ENCODE data around the gene KLHL18.
"Not testable (repeated sequence)": the region's sequence is repeated elsewhere in the genome, so short reads cannot be mapped to it uniquely, and the experiment has no call there.

The KLHL18 gene

DNA sequence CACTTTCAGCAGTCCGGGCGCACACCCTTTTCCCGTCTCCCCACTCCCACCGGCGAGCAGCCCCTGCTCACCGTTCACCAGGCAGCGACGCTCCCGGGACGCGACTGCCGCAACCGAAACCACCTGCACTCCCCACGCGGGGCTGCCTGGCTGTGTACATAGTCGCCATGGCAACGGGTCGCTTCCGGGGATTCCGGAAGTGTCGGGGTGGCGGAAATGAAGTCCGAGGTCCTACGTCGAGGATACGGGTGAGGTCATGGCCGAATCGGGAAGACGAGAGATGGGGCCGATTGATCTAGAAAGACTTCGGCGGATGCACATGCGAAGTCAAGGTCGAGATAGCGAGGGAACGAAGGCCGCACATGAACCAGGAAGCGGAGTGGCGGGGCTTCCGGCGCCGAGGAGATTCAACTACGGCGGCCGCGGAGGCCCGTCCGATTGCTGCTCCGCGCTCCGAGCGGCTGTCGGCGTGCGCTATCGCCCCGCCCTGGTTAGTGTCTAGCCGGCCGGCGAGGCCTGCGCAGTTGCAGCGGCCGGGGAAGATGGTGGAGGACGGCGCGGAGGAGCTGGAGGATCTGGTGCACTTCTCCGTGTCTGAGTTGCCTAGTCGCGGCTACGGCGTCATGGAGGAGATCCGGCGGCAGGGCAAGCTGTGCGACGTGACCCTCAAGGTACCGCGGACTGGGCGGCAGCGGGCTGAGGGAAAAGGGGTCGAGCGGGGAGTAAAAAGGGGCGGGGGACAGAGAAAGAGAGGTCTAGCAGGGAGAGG lies at the start of gene KLHL18, which contains the start of gene KIF9:
Gene KLHL18 (plus strand): TSS at position 521 of the 769 bp plus-strand sequence. CDS start 22 bp downstream, at position 543.
Gene KIF9 (minus strand): TSS at position 376 of the 769 bp plus-strand sequence. CDS start 5,425 bp downstream, outside the sequence.
- DNase-seq: peak; percentile 90

DNA sequence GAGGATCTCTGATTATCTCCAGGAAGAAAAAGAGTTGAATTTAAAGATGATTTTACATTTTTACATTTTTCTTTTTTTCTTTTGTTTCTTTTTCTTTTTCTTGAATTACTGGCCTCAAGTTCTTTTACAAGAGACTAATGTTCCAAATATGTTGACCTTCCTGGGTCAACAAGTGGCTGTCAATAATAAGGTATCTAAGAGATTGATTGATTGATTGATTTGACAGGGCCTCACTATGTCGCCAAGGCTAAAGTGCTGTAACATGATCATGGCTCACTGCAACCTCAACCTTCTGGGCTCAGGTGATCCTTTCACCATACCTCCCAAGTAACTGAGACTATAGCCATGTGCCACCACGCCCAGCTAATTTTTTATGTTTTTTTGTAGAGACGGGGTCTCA lies 44.7 kb upstream of the KLHL18 start:
- no peak for DNase-seq

DNA sequence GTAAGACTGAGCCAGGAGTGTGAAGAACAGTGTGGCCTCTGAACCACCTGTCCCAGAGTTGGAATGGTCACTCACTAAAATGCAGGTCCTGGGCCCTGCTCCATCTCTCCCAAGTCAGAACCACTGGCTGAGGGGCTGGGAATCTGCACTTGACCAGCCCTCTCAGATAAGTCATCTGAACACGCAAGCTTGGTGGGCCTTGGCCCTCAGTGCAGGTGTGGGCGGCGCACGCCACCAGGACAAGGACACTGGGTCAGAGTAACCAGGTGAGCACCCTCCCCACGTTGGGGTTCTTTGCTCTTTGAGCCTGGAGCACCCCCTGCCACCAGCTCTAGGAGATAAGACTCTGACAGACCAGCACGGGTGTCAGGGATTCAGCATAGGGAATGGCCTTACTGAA lies 42.8 kb upstream of the KLHL18 start:
- no peak for DNase-seq

DNA sequence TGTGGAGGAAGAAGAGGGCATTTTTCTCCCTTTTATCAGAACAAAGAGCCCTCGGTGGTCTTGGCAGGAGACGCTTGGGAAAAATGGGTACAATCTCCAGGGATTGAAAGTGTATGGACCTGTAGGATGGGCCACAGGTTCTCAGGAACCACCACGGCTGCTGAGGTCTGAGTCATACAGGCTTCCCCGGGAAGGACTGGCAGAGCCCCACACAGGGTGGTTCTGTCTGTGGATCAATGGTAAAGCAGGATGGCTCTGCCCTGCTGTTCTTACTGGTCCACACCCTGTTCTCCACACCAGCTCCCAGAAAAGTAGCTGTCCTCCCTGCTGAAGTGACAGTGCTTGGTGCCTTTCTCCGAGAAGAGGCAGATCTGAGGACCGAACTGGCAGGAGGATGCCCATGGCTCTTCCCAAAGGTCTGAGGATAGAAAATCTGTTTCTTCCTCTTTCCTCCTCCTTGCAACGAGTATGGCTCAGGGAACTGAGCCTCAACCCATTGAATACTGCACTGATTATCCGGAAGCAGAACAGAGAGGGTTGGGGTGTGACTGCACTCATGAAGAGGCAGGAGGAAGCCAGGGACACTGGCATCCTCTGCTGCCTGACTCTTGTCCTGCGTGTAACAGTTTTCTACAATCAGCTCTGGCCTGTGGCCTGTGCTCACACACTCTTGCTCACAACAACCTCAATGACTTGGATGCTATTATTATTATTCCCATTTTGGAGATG lies 39.2 kb upstream of the KLHL18 start:
- no peak for DNase-seq

DNA sequence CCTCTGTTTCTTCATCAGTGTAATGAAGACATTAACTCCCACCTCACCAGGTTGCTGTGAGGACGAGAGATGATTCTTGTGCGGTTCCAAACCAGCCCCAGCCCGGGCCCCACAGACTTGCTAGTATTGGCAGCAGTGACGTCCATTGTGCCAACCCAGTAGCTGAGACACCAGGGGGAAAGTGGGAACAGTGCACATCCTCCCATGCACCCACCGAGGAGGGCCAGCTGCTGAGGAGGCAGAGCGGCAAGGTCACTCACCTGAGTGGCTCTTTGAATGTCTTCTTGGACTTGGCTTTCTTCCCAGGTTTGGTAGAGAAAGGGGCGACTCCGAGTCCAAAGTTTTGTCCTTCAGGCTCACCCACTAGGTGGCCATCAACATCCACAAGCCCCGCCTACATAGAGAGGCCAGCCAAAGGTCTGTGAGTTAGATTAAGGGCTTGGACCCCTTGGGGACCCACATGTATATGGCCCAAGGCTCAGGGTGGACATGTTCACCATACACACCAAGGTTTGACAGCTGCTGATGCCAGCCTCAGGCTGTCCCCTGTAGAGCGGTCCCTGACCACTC lies 38.1 kb upstream of the KLHL18 start:
- DNase-seq: no peak

DNA sequence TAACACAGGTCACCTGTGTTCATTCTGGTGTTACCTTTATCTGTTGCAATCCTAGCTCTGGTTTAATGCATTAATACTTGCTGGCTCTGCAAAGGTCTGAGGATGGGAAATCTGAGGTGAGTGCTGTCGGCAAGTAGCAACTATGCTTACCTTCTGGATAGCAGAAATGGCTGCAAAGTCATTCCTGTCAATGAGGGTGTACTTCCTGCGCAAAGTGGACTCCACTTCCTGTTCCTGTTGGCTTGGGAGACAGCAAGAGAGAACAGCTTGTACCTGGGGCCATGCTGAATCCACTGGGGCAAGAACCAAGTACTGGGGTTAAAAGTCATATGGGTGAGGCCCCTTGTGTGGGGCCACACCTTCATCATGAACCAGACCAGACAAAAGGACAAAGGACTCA lies 37.5 kb upstream of the KLHL18 start:
- DNase-seq: no peak

DNA sequence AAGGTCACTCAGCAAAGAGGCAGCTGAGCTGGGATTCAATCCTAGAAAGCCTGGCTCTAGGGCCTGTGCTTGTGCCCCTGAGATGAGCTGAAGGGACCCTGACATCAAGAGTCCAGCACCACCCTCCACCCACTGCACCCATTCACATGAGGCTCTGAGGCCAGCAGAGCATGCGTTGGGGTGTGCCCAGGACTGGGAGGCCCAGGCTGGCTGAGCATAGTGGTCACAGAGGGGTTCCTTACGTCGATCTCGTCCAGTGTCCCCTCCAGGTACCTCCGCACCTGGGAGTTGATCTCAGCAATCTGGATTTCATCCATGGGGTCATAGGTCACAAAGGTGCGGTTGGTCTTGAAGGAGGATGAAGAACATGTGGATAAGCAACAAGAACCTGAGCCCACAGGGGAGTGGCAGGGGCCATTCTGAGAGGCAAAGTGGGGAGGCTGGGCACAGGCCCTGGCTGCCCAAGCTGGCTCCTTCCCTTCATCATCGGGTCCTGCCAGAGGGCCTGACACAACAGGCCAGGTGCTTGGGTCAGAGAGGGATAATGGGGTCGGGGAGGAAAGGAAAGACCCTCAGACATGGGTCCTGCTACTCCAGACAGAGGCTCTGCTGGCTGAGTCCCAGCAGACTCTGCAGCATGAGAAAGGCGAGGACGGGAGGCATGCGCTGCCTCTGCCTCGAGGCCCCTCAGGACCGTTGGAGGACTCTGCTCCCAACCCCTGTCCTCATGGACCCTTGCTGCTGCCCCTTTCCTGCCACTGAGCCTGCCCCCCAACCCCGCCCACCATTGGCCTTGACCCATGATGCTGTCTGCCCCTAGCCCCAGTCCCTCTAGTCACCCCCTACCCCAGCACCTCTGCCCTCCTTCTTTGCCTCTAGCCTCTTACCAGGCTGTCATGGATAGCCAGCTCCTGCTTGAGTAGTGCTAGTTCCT lies 35.3 kb upstream of the KLHL18 start:
- DNase-seq: no peak

DNA sequence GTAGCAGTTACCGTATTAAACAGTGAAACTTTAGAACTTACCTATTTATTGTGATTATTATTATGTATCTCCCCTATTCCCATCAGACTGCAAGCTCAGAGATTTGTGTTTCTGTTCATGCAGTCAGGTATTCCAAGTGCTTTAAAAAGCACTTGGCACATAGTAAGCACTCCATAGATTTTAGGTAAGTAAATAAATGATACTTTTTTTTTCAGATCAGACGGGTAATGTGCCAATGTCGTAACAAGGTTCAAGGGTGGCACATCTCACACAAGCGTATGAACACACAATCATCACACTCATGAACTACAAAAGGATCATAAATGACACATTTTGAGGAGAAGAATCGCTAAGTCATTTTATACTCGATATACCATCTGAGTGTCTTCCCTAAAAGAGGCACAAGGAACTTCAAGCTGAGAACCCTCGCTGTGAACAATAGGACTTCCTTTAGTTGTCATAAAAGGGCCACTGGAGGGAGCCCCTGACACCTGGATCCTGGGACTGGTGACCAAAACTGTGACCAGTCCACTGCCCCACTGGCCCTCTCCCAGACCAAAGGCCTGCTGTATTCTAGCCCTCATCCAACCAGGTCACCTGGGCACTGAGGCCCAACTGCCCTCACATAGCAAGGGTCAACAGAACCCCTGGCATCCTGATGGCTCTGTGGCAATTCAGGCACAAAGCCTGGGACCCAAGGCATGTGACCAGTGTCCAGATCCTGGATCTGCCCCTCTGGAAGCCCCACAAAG lies 32.3 kb upstream of the KLHL18 start:
- peak; percentile 50 for DNase-seq

DNA sequence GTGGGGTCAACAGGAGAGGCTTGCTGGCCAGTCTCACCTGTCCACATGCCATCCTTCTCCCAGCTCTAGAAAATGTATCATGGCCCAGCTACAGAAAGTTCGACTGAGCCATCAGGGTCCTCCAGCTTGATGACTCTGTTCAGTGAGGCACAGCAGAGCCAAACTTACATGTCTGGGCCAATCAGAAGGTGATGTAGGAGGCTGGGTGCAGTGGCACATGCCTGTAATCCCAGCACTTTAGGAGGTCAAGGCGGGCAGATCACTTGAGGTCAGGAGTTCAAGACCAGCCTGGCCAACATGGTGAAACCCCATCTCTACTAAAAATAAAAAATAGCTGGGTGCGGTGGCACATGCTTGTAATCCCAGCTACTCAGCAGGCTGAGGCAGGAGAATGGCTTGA lies 31.7 kb upstream of the KLHL18 start:
- not testable (repeated sequence) for DNase-seq

DNA sequence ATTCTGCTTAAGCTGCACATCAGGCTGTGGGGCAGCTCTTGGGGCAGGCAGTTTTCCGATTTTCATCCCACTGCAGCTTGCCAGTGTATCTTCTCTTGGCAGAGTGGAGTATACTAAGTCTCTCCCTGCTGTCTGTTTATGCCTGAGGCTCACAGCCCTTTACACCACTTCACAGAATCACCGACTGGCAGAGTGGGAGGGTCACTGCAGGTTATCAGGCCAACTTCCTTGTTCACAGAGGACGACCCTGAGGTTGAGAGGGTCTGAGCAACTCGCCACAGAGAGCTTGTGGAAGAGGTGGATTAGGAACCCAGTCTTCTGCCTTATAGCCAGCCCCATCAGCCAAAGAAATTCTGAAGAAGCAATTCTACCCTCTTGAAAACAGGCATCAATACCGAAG lies 31.1 kb upstream of the KLHL18 start:
- DNase-seq: no peak

DNA sequence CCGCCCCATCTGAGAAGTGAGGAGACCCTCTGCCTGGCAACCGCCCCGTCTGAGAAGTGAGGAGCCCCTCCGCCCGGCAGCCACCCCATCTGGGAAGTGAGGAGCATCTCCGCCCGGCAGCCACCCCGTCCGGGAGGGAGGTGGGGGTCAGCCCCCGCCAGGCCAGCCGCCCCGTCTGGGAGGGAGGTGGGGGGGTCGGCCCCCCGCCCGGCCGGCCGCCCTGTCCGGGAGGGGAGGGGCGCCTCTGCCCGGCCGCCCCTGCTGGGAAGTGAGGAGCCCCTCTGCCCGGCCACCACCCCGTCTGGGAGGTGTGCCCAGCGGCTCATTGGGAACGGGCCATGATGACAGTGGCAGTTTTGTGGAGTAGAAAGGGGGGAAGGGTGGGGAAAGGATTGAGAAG lies 26.4 kb upstream of the KLHL18 start:
- not testable (repeated sequence) for DNase-seq

DNA sequence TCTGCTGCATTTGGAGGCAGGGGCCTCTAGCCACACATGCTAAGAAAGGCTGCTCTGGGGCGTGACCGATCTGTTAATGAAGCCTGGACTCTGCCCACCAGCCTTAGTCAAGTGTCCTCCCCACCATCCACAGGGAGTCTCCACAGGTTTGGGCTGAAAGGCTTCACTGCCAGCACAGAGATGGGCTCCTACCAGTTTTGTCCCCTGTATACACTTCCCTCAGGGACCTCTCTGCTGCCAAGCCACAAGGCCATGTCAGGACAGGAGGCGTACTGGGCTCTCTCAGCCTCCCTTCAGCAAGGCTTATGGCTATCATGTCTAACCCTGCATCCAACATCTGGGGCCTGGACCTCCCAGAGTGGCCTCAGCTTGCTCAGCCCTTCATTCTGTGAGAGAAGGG lies 23.6 kb upstream of the KLHL18 start:
- DNase-seq: no peak

DNA sequence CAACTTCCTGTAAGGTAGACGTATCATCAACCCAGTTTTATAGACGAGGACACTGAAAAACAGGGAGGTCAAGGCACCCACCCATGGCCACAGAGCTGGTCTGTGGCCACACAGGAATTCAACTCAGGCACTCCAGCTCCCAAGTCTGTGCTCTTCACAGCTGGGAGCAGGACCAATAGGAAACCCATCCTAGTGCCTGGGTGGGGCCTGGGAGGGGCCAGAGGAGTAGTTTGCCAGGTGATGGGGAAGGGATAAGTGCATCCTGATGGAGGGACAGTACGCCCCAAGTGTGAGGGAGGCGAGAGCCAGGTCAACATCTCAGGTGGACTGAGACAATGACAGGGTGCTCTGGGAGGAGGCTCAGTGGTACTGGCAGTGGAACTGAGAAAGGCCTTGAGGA lies 22.1 kb upstream of the KLHL18 start:
- no peak for DNase-seq

DNA sequence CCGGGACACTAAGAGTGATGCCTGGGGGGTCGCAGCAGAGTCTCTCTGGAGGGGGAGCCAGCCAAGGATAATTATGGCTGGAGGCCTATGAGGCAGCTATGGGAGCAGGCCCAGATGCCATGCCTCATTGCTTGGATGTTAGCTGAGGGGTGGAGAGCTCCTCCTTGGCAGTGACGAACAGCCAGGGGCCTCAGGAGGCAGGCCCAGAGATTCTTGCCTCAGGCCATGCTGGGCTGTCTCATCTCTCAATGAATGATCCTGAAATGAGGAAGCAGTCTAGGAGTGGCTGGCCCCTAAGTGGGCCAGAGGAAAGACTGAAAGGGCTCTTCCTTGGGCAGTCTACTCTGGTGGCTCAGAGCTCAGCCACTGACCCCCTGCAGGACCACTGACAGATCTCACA lies 21.4 kb upstream of the KLHL18 start:
- no peak for DNase-seq

DNA sequence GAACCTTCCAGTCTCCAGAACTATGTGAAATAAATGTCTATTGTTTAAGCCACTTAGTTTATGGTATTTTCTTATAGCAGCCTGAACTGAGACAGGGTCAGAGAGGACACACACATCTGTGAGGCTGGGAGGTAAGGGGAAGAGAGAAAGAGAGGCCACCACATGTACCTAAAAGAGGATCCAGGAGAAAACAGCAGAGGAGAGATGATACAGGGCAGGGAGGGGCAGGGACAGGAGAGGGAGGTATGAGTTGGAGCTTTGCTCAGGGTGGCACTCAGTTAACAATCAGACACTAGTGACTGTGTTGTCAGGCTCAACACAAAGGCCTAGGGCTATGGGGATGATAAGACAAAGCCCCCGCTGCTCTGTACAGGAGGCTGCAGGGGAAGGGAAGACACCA lies 17.7 kb upstream of the KLHL18 start:
- DNase-seq: no peak

DNA sequence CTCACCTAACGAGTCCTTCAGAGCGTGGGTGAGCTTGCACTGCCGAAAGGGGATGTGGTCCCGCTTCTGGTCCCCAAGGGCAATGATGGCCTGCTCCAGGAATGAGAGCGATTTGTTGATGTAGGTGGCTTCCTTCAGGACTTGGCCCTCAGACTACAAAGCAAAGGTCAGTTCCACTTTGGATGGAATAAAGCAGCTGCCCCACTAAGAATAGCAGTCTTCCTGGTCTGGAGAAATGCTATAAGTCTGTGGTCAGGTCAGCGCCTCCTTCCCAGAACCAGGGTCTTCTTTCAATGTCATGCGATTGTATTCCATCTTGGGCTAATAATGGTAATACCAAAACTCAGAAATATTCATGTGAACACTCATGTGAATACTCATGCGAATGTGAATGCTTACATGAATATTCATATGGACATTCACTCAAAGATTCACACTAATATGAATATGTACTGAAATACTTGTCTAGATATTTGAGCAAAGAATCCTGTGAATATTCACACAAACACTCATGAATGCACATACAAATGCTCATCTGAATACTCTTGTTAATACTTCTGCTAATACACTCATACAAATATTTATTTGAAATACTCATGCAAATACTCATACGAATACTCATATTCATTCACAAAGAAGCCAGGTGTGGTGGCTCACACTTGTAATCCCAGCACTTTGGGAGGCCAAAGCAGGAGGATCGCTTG lies 16.9 kb upstream of the KLHL18 start:
- DNase-seq: no peak

DNA sequence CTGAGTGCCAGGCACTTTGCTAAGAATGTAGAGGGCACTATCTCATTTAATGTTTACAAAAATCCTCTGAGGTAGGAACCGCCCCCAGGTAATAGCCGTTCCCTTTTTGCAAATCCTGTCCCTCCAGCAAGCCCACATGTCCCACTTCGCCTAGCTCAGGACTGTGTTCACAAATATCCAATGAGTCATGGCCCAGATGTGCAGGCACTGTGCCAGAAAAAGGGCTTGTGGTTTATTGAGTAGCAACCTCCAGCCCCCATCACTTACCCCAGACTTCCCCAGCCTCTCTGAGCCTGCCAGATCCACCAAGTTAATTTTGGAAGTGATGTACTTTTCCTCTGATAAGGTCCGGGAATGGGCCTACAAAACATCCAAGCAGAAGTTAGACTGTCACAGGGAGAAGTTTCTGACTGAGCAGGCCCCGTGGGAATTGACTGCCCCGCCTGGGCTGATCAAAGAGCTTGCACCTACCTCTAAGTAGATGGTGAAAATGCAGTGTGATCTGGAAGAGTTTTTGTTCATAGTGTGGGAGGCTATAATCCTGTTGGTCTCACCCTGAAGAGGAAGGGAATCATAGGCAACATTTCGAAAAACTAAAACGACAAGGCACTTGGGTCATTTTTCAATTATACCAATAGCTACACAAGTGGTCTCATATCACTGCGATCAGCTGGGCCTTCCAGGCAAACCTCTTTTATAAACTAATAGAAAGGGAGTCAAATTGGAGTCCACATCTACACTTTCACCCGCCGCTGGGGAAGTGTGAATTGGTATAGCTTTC lies 15.8 kb upstream of the KLHL18 start:
- DNase-seq: no peak

DNA sequence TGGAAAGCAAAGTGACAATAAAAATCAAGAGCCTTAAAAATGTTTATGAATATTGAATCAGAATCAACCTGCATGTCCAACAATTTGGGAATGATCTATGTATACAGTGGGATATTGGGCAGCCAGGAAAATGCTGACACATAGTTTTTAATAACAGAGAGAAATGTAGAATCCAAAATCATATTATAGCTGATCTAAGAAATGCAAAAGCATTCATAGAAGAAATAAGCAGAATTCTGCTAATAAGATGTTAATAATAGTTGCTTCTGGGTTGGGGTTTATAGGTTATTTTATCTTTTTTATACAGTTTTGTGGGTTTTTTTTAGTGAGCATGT lies 15.3 kb upstream of the KLHL18 start:
- DNase-seq: no peak

DNA sequence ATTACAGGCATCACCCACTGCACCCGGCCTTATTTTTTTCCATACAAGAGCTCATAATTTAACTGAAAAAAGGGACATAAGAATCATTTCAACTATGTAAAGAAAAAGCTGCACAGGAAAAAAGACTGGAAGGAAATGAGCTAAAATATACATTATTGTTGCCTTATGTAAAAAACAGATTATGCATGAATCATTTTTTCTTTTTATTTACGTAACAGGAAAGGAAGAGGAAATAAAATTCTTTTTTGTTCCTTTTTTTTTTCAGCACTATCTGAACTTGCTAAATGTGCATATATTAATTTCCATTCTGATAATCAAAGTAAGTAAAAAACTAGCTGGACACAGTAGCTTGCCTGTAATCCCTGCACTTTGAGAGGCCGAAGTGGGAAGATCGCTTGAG lies 12.2 kb upstream of the KLHL18 start:
- DNase-seq: no peak

DNA sequence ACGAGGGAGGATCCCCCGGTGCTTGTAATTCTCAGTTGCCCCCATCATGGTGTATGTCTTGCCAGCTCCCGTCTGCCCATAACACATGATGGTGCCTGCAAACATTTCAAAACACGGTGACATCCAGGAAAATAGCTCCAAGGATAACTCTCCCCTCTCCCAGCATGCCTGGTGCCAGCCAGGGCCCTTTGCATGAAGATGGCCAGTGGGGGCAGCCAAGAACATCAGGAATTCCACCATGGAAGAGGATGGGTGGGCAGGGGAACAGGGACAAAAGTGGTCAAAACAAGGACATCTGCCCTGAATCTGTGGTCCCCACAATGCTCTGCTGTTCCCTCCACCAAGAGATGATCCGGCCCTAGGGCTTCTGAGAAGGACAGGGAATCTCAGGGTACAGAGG lies 9.2 kb upstream of the KLHL18 start:
- no peak for DNase-seq

DNA sequence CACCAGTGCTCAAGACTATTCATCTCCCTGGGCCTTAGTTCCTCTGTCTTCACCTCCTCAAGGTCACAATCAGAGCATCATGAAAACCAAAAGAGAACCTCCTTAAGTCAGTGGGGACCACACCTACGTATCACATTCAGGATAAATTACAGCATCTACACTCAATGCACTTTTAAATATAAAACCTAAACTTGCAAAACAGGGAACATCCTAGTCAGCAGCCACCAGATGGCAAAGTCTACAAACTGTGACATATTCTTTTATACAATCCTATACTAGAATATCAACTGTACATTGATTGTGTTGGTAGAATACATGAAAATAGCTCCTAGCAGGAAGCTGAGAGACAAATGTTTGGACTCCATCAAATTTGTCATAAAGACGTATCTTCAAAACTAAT lies 8.1 kb upstream of the KLHL18 start:
- no peak for DNase-seq

Measured in NCI-H146 (cell line).